Activated T-cell treated with anti-CD3 and anti-CD28 coated beads, Interleukin-2, amount 50 U/mL, for 72 hours (primary cell): ENCODE measurements around the gene C1QTNF3. TPM values are rescaled to one million over a fixed set of nuclear protein-coding genes. Genes with fewer than 3 reads are reported as not detected.
A peak's percentile ranks its signal among the peaks of the same experiment; 100 is the strongest.

Source experiments
- ATAC-seq, 2 donors: fragments of 150-1000 bp; cut with Tn5 transposase; replicated peaks in 1 of 2; 2 replicates each; pipeline ENCODE4 v1.10.0; 2021; ENCODE audit warnings: moderate library complexity in 2 of 2, mild to moderate bottlenecking in 1 of 2
- DNase-seq, 2 donors: peaks; one replicate each; pipeline ENCODE4 v3.0.0; 2021 to 2022; ENCODE audit warnings: mixed read lengths in 1 of 2
- H3K27ac Mint-ChIP-seq: one replicate; pipeline ENCODE4 v1.8.0; 2022; ENCODE audit warnings: mild to moderate bottlenecking, moderate library complexity, mixed read lengths
- H3K27me3 Mint-ChIP-seq: one replicate; pipeline ENCODE4 v1.8.0; 2022; ENCODE audit warnings: low read depth, mixed read lengths
- H3K36me3 Mint-ChIP-seq, 2 donors: one replicate each; pipeline ENCODE4 v1.8.0; 2022; ENCODE audit warnings: mixed read lengths in 2 of 2, mild to moderate bottlenecking in 1 of 2; ENCODE audit not compliant: insufficient read depth in 2 of 2
- H3K4me1 Mint-ChIP-seq: one replicate; pipeline ENCODE4 v1.8.0; 2022; ENCODE audit warnings: low read depth, mixed read lengths
- H3K4me3 Mint-ChIP-seq, 2 donors: one replicate each; pipeline ENCODE4 v1.8.0; 2022; ENCODE audit warnings: mild to moderate bottlenecking in 2 of 2, mixed read lengths in 2 of 2, moderate library complexity in 2 of 2
- H3K9me3 Mint-ChIP-seq, 2 donors: one replicate each; pipeline ENCODE4 v1.8.0; 2022; ENCODE audit warnings: mixed read lengths in 2 of 2
- total RNA-seq, 2 donors: library from RNA; stranded (reverse); gene quantifications; one replicate each; pipeline ENCODE4 v1.2.3, GENCODE V29; 2022

C1QTNF3 gene
- total RNA-seq, 2 donors from 2014 or later: 2.8 to 5.1 TPM

DNA sequence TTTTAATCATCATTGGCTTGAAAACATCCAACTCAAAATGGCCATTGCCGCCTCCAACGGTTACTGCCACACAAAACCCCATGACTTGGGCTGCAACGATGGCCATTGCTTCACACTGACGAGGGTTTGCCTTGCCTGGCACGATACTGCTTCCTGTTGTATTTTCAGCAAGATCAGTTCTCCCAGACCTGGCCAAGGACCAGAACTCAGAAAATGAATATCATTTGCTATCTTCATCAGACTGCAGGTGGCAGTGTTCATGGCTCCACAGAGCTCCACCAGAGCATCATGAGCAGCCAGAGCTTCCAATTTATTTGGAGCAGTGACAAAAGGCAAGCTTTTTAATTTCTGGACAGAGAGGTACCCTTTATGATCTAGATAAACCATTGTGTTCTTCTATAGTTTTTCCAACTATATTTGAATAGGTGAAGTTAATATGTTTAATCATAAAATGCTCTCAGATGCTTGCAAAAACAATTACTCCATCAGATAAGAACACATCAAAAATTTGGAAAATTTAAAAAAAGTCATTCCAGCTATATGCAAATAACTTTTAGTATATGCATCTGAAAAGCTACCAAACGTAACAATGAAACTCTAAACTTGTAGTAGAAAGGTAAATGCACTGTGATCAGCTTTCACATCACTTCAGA lies 45.6 kb downstream of the C1QTNF3 start:
- DNase-seq (peak; percentile 10 to 23), ATAC-seq (peak; percentile 37 to 58)
- Mint-ChIP-seq H3K4me3 (no peak overlapping the region), H3K27me3 (no peaks in the 10 kb centered on the region), H3K36me3 (peaks cover 0 to 4% of the 10 kb centered on the region in 2 donors), H3K27ac (no peak overlapping the region), H3K9me3 (no peaks in the 10 kb centered on the region), H3K4me1 (peaks cover 24% of the 10 kb centered on the region)

DNA sequence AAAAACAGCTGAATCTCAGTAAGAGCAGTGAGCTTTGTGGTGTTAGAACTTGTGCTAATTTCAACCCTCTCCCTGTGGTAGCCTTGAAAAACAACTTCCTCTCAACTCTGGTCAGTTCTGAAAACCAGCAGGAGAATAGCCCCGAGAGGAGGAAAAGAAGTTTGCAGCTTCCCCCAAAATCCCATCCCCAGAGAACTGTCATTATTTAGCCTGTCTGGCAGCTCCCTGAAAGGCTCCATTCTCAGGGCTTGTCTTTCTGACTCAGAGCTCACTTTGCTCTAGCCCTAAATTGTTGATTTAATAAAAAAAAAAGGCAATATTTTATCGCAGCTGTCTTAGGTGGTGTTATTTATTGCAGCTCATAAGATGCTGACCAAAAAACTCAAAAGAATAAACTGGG lies 47.1 kb downstream of the C1QTNF3 start:
- no peak overlapping the region for H3K27ac Mint-ChIP-seq
- H3K27me3 Mint-ChIP-seq: no peaks in the 10 kb centered on the region
- no peak overlapping the region for H3K4me3 Mint-ChIP-seq

DNA sequence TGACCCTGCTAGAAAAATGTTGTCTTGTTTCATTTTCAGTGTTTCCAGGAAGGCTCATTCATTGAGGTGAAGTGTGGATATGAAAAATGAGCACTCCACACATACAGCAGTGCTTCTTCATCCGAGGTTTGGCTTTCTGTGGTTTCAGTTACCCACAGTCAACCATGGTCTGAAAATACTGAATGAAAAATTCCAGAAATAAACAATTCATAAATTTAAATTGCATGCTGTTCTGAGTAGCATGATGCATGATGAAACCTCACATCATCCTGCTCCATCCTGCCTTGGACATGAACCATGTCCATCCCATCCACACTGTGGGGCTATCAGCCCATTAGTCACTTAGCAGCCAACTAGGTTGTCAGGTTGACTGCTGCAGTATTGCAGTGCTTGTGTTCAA lies 48.2 kb downstream of the C1QTNF3 start:
- peak overlapping the region; percentile 2 to 3 for H3K4me3 Mint-ChIP-seq
- H3K9me3 Mint-ChIP-seq: no peaks in the 10 kb centered on the region
- ATAC-seq (peak; percentile 80 to 90), DNase-seq (peak in 1 of 2 donors; percentile 26)
- H3K36me3 Mint-ChIP-seq: peaks cover 0 to 4% of the 10 kb centered on the region in 2 donors
- peaks cover 24% of the 10 kb centered on the region for H3K4me1 Mint-ChIP-seq
- H3K27ac Mint-ChIP-seq: no peak overlapping the region
- no peaks in the 10 kb centered on the region for H3K27me3 Mint-ChIP-seq

More for the DNA sequence above, 47.1 kb downstream of the C1QTNF3 start:
- Mint-ChIP-seq H3K9me3 (no peaks in the 10 kb centered on the region), H3K4me1 (peaks cover 24% of the 10 kb centered on the region), H3K36me3 (peaks cover 0 to 4% of the 10 kb centered on the region in 2 donors)
- no peak for DNase-seq
- ATAC-seq: no peak

DNA sequence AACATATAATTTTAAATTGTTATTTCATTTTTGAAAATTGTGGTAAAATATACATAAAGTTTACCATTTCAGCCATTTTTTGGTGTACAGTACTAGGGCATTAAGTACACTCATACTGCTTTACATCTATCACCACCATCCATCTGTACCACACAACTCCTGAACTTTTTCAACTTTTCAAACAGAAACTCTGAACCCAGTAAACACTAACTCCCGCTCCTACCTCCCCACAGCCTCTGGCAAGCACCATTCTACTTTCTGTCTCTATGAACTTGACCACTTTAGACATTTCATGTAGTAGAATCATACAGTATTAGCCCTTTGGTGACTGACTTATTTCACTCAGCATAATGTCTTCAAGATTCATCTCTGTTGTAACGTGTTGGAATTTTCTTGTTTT lies 50.1 kb downstream of the C1QTNF3 start:
- Mint-ChIP-seq H3K4me3 (no peak overlapping the region), H3K4me1 (peaks cover 24% of the 10 kb centered on the region), H3K27ac (no peak overlapping the region), H3K27me3 (no peaks in the 10 kb centered on the region), H3K36me3 (peaks cover 5 to 15% of the 10 kb centered on the region in 2 donors), H3K9me3 (no peaks in the 10 kb centered on the region)
- ATAC-seq: no peak
- DNase-seq: no peak

DNA sequence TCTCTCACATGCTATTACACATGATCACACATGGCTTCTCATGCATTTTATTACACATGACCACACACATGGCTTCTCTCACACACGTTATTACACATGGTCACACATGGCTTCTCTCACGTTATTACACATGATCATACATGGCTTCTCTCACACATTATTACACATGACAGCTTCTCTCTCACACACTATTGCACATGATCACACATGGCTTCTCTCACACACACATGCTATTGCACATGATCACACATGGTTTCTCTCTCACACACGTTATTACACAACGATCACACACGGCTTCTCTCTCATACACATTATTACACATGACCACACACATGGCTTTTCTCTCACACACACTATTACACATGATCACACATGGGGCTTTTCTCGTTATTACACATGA lies 57.6 kb downstream of the C1QTNF3 start:
- Mint-ChIP-seq H3K36me3 (peaks cover 5 to 15% of the 10 kb centered on the region in 2 donors), H3K4me3 (no peak overlapping the region), H3K27me3 (no peaks in the 10 kb centered on the region), H3K4me1 (no peaks in the 10 kb centered on the region), H3K27ac (no peak overlapping the region), H3K9me3 (no peaks in the 10 kb centered on the region)
- DNase-seq (no peak), ATAC-seq (no peak)

DNA sequence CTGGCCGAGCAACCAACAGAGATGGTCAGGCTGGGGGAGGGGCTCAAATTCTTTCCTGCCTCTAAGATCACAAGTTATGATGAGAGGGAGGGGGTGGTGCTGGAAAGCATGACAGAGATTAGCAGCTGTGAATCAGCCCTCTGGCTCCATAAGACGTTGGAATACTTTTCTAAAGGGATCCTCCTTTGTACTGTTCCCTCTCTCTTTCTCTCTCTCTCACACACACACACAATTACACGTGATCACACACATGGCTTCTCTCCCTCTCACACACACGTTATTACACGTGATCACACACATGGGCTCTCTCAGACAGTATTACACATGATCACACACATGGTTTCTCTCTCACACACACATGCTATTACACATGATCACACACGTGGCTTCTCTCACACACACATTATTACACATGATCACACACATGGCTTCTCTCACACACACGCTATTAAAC lies 58.3 kb downstream of the C1QTNF3 start, which contains the start of gene SLC45A2:
SLC45A2 (minus strand) TSS at position 23 of the 454 bp plus-strand sequence. CDS start 110 bp downstream, outside the sequence.
- no peaks in the 10 kb centered on the region for H3K4me1 Mint-ChIP-seq
- H3K27ac Mint-ChIP-seq: no peak within 1 kb of the TSS
- H3K27me3 Mint-ChIP-seq: no peaks in the 10 kb centered on the region
- H3K9me3 Mint-ChIP-seq: no peaks in the 10 kb centered on the region
- DNase-seq: no peak
- H3K36me3 Mint-ChIP-seq: peaks cover 5 to 15% of the 10 kb centered on the region in 2 donors
- H3K4me3 Mint-ChIP-seq: no peak within 1 kb of the TSS
- ATAC-seq: no peak

DNA sequence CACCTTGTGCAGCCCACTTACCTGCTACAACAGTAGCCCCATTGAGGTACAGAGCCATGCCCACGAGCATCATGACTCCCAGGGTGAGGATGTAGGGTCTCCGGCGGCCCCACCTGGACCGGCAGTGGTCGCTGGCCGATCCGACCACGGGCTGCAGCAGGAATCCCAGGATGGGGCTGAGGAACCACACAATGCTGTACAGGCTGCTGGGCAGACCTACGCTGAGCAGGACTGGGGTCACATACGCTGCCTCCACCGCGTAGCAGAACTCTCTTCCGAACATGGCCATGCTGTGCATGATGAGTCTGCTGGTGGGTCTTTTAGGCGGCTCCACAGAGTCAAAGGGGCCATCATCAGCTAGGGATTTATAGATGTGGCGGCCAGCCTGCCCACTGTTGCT lies 58.8 kb downstream of the C1QTNF3 start:
- Mint-ChIP-seq H3K9me3 (no peaks in the 10 kb centered on the region), H3K4me1 (no peaks in the 10 kb centered on the region)

DNA sequence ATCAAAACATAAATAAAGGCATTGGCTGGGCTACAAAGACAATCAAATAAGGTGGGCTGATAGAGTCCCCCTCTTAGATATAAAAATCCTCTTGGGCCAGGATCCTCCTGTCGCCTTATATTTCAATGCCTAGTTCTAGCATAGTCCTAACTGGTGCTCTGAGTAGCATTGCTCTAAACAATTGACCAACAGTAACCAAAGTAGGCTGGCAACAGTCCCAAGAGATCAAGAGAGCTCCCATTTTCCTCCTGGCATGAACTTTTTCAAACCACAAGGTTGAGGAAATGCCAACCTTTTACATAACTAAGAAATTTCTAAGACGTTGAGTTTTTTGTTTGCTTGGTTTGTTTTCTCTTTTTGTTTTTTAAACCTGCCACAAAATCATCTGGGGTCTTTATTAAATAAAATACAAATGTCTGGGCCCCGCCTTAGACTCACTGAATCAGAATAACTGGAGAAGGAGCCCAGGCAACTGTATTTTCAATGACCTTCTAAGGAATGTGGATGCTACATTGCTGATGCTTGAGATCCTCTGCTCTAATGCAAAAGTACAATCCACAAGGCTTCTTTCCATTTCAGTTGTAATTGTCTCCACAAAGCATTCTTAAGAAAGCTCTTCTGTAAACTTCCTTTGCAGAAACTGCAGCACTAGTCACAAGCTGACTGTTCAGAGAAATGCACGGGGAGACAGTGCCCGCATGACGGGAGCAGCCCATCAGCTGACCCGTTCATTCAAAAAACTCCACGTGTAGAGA lies 61.4 kb downstream of the C1QTNF3 start:
- Mint-ChIP-seq H3K4me3 (no peak overlapping the region), H3K27me3 (no peaks in the 10 kb centered on the region), H3K36me3 (no peaks in the 10 kb centered on the region), H3K27ac (no peak overlapping the region), H3K4me1 (no peaks in the 10 kb centered on the region), H3K9me3 (no peaks in the 10 kb centered on the region)
- DNase-seq (no peak), ATAC-seq (no peak)

More for the DNA sequence above, 58.8 kb downstream of the C1QTNF3 start:
- no peak for ATAC-seq
- no peak for DNase-seq
- Mint-ChIP-seq H3K27me3 (no peaks in the 10 kb centered on the region), H3K4me3 (no peak overlapping the region), H3K27ac (no peak overlapping the region), H3K36me3 (peaks cover 5 to 12% of the 10 kb centered on the region in 2 donors)

DNA sequence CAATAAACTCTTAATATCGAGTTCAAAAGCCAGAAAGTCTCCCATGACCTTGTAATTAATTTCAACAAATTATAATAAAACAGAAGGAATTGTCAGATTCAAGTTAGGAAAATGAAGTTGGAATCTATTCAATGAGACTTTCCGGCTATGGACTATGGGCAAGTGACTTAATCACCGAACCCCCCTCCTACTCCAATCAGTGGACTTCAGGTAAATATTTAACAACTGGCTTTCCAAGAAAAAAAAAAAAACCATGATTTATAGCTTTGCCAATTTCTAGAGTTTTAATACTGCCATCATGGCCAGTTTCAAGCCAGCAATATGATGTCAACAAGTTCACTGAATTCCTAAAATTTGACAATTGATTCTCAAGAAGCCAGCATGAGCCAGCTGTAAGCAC lies 63.0 kb downstream of the C1QTNF3 start:
- Mint-ChIP-seq H3K4me1 (no peaks in the 10 kb centered on the region), H3K9me3 (no peaks in the 10 kb centered on the region), H3K36me3 (no peaks in the 10 kb centered on the region), H3K4me3 (no peak overlapping the region), H3K27me3 (no peaks in the 10 kb centered on the region), H3K27ac (no peak overlapping the region)
- ATAC-seq (no peak), DNase-seq (no peak)

DNA sequence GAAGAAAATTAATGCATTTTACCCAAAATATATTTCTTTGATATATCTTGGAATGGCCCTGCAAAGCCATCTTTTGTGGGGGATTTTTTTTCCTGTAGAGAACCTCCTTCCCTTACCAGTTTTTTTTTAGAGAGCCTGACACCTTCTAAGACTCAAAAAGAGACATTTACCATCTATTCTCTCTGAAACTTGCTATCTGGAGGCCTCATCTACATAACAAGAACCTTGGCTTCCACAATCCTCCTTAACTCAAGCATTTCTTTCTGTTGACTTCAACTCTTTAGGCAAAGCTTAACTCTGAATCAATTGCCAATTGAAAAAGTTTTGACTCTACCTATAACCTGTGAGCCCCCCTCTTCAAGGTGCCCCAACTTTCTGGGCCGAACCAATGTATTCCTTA lies 64.7 kb downstream of the C1QTNF3 start:
- ATAC-seq: no peak
- H3K9me3 Mint-ChIP-seq: no peaks in the 10 kb centered on the region
- H3K4me1 Mint-ChIP-seq: peaks cover 8% of the 10 kb centered on the region
- no peak for DNase-seq
- peaks cover 3% of the 10 kb centered on the region for H3K27me3 Mint-ChIP-seq
- H3K27ac Mint-ChIP-seq: no peak overlapping the region
- H3K36me3 Mint-ChIP-seq: no peaks in the 10 kb centered on the region
- H3K4me3 Mint-ChIP-seq: no peak overlapping the region

DNA sequence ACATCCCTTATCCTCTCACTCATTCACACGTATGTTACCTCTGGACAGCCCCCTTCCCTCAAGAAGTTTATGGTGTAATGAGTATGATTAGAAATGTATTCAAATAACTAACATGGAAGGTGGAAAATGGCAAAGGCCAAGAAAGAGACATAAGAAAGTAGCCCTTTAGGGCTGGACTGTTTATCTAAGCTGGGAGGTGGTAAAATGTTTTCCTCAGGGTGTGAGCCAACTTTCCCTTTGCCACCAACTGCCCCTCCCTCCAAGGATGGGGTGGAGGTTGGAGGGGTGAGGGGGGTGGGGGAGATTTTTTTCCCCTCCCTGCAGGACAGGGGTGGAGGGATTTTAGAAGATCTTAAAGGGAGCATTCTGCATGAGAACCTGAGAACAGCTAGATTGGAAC lies 66.7 kb downstream of the C1QTNF3 start:
- Mint-ChIP-seq H3K36me3 (no peaks in the 10 kb centered on the region), H3K27ac (no peak overlapping the region), H3K27me3 (peaks cover 5% of the 10 kb centered on the region), H3K4me1 (peaks cover 16% of the 10 kb centered on the region), H3K4me3 (no peak overlapping the region), H3K9me3 (no peaks in the 10 kb centered on the region)
- DNase-seq (no peak), ATAC-seq (no peak)

DNA sequence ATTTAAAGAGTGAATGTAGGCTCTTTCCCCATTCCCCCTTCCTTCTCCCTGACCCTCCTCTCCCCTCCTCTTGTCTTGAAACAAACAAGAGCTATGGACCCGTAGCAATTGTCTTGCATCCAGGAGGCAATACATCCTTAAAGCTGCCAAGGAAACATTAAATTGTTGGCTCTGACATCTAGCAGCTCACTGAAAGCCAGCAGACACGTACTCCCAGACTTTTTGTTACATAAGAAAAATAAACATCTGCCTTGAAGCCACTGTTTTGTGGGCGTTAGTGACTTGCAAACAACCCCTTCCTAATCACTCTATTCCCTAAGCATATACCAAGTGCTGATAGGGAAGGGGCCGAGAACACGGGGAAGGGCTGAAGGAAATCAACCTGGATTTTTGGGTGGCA lies 67.2 kb downstream of the C1QTNF3 start:
- Mint-ChIP-seq H3K4me1 (peaks cover 16% of the 10 kb centered on the region), H3K27ac (no peak overlapping the region), H3K9me3 (no peaks in the 10 kb centered on the region), H3K4me3 (no peak overlapping the region), H3K27me3 (peaks cover 6% of the 10 kb centered on the region), H3K36me3 (no peaks in the 10 kb centered on the region)
- ATAC-seq: no peak
- no peak for DNase-seq

DNA sequence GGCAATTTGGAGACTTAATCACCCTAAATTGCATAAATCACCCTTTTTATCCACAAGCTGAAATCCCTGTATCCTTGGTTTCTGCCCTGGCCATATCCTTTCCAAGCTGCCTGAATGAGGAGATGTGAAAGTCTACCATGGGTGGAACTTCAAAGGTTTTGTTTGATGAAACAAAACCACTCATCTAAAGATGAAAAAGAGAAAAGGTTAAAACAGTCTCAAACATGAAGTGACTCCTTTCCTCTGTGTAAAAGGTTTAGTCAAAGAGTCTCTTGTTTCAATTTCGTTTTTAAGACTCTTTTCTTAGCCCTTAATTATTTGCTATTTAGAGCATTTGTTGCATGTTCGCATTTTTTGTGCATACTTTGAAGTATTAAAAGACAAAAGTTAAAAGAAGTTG lies 69.7 kb downstream of the C1QTNF3 start:
- ATAC-seq (peak; percentile 74 to 84), DNase-seq (no peak)
- H3K27me3 Mint-ChIP-seq: peaks cover 11% of the 10 kb centered on the region
- no peaks in the 10 kb centered on the region for H3K9me3 Mint-ChIP-seq
- H3K4me3 Mint-ChIP-seq: no peak overlapping the region
- H3K27ac Mint-ChIP-seq: no peak overlapping the region
- peaks cover 24% of the 10 kb centered on the region for H3K4me1 Mint-ChIP-seq
- H3K36me3 Mint-ChIP-seq: no peaks in the 10 kb centered on the region
